Measurements from ENCODE around the gene MEAK7.
A peak's percentile ranks its signal among the peaks of the same experiment; 100 is the strongest.
"Not testable (repeated sequence)": the region's sequence is repeated elsewhere in the genome, so short reads cannot be mapped to it uniquely, and the experiment has no call there.

The MEAK7 gene

GRCh38 chr16:84532291-84532724 lies 27.8 kb upstream of the MEAK7 start:
- DNase-seq, result no peak

GRCh38 chr16:84531671-84532111 lies 27.2 kb upstream of the MEAK7 start:
- DNase-seq, result no peak

- no peak for DNase-seq
Measured at GRCh38 chr16:84530590-84530989, 26.1 kb upstream of the MEAK7 start.

- no peak for DNase-seq
Measured at GRCh38 chr16:84529607-84530006, 25.1 kb upstream of the MEAK7 start.

GRCh38 chr16:84528322-84528721 lies 23.9 kb upstream of the MEAK7 start:
- no peak for DNase-seq

GRCh38 chr16:84527532-84528269 lies 23.2 kb upstream of the MEAK7 start:
- no peak for DNase-seq

- DNase-seq, result no peak
Measured at GRCh38 chr16:84526794-84527531, 22.5 kb upstream of the MEAK7 start.

- DNase-seq, result not testable (repeated sequence)
Measured at GRCh38 chr16:84524941-84525581, 20.6 kb upstream of the MEAK7 start.

GRCh38 chr16:84524346-84524920 lies 20.0 kb upstream of the MEAK7 start:
- no peak for DNase-seq

GRCh38 chr16:84521497-84521770 lies 17.0 kb upstream of the MEAK7 start:
- no peak for DNase-seq

GRCh38 chr16:84520725-84521496 lies 16.5 kb upstream of the MEAK7 start:
- DNase-seq, result no peak

- DNase-seq, result no peak
Measured at GRCh38 chr16:84519855-84520254, 15.4 kb upstream of the MEAK7 start.

- peak; percentile 74 for DNase-seq
Measured at GRCh38 chr16:84518804-84519341, 14.4 kb upstream of the MEAK7 start.

GRCh38 chr16:84518220-84518619 lies 13.8 kb upstream of the MEAK7 start:
- not testable (repeated sequence) for DNase-seq

- DNase-seq, result no peak
Measured at GRCh38 chr16:84517366-84517765, 12.9 kb upstream of the MEAK7 start.

- DNase-seq, result peak; percentile 87
Measured at GRCh38 chr16:84514874-84515835, 10.7 kb upstream of the MEAK7 start.

GRCh38 chr16:84514295-84514873 lies 9.9 kb upstream of the MEAK7 start:
- DNase-seq, result no peak

GRCh38 chr16:84513666-84514065 lies 9.2 kb upstream of the MEAK7 start:
- no peak for DNase-seq

- no peak for DNase-seq
Measured at GRCh38 chr16:84513123-84513522, 8.7 kb upstream of the MEAK7 start.

GRCh38 chr16:84511831-84512230 lies 7.4 kb upstream of the MEAK7 start:
- no peak for DNase-seq
